ENCODE data around the gene RNF157. TPM values are rescaled to one million over a fixed set of nuclear protein-coding genes. Genes with fewer than 3 reads are reported as not detected.
"Not testable (repeated sequence)": the region's sequence is repeated elsewhere in the genome, so short reads cannot be mapped to it uniquely, and the experiment has no call there.

Gene RNF157
- total and polyA plus RNA-seq, 10 of the 15 experiments (the other 5 are each of a cell fraction or from before 2014, with no cell fraction given), result 1.4 to 15.9 (median 9.6) TPM

GRCh38 chr17:76232342-76232741, 8.0 kb downstream of the RNF157 start:
- 100% methylated on average over 2 of the region's 2 CpGs for WGBS (ENCODE audit: insufficient coverage, insufficient replicate concordance, low lambda C conversion rate, missing lambda C conversion rate)
- no peak overlapping the region for H2AFZ ChIP-seq (ENCODE audit: control insufficient read depth, low read depth, low read length)
- intact Hi-C loops (cut with micrococcal nuclease; ENCODE audit: unreplicated experiment) (loop anchor here (5.0 kb wide), 1 partner anchor 35 kb away; the partner anchor contains the start of gene UBALD2), in situ Hi-C loops (cut with MboI) (no loop called here)
- H3K27ac ChIP-seq (ENCODE audit: control insufficient read depth, insufficient read depth), result no peak overlapping the region
- H4K20me1 ChIP-seq (ENCODE audit: control insufficient read depth, insufficient read depth), result no peaks in the 10 kb centered on the region
- no peaks in the 10 kb centered on the region for H3K27me3 ChIP-seq (replicated peaks in 1 of 2; ENCODE audit: control insufficient read depth in 2 of 2, insufficient read depth in 2 of 2, low read length in 1 of 2)
- BruUV-seq (replicated peaks), result no TSS peak
- FAIRE-seq, result no peak
- ChIA-PET SMC1A (ENCODE audit: uncharacterized antibody, unreplicated experiment) (interaction anchor here (1.1 to 3.4 kb wide), 6 partner anchors 16 to 202 kb away, joined by 3 to 13 read pairs (median 6); no protein-coding TSS in a partner anchor), POLR2A (interaction anchor here (1.0 to 2.2 kb wide), 2 partner anchors 12 to 15 kb away, joined by 3 to 6 read pairs; no protein-coding TSS in a partner anchor), CTCF (no interaction called here), RAD21 (ENCODE audit: unreplicated experiment) (interaction anchor here (1.7 to 2.2 kb wide), 2 partner anchors 36 to 41 kb away, joined by 4 to 10 read pairs; no protein-coding TSS in a partner anchor)
- no peak for ATAC-seq
- H3K4me3 ChIP-seq, result no peak overlapping the region
- H3K9me3 ChIP-seq (replicated peaks; ENCODE audit: control insufficient read depth, insufficient read depth, low read length), result no peaks in the 10 kb centered on the region
- TF ChIP-seq SIX5 (IDR thresholded peaks at IDR 0.05; ENCODE audit: low read depth, low read length, severe bottlenecking) (no peak), ZSCAN29 (IDR thresholded peaks at IDR 0.05) (no peak), EZH2 (IDR thresholded peaks at IDR 0.05; ENCODE audit: borderline replicate concordance, control insufficient read depth, low read depth, low read length) (no peak), SKIL (IDR thresholded peaks at IDR 0.05; ENCODE audit: low read depth, poor library complexity, severe bottlenecking) (no peak), NBN (IDR thresholded peaks at IDR 0.05) (no peak), SIN3A (IDR thresholded peaks at IDR 0.05; ENCODE audit: low read depth, low read length) (no peak), PAX8 (IDR thresholded peaks at IDR 0.05) (no peak), MEF2B (IDR thresholded peaks at IDR 0.05; ENCODE audit: partially characterized antibody, poor library complexity, severe bottlenecking) (no peak)
- DNase-seq (ENCODE audit: low read depth, low spot score), result no peak
- no peak overlapping the region for H3K4me2 ChIP-seq (ENCODE audit: control insufficient read depth, insufficient read depth)
- peaks cover 9% of the 10 kb centered on the region for H3K4me1 ChIP-seq (ENCODE audit: control insufficient read depth, insufficient read depth, low read length)
- H3K79me2 ChIP-seq (ENCODE audit: control insufficient read depth, insufficient read depth, low read length), result no peaks in the 10 kb centered on the region
- no peaks in the 10 kb centered on the region for H3K36me3 ChIP-seq (ENCODE audit: control insufficient read depth in 2 of 2, insufficient read depth in 2 of 2, low read length in 1 of 2)
- no peak overlapping the region for H3K9ac ChIP-seq (ENCODE audit: control insufficient read depth, insufficient read depth, low read length)

GRCh38 chr17:76226749-76227148, 13.5 kb downstream of the RNF157 start:
- FAIRE-seq; in situ Hi-C loops (cut with MboI); H3K79me2 ChIP-seq (ENCODE audit: control insufficient read depth, insufficient read depth, low read length); SMC1A ChIA-PET (ENCODE audit: uncharacterized antibody, unreplicated experiment); intact Hi-C loops (cut with micrococcal nuclease; ENCODE audit: unreplicated experiment); H4K20me1 ChIP-seq (ENCODE audit: control insufficient read depth, insufficient read depth); H3K4me3 ChIP-seq; H3K36me3 ChIP-seq (ENCODE audit: control insufficient read depth in 2 of 2, insufficient read depth in 2 of 2, low read length in 1 of 2); DNase-seq (ENCODE audit: low read depth, low spot score); RAD21 ChIA-PET (ENCODE audit: unreplicated experiment); H3K4me2 ChIP-seq (ENCODE audit: control insufficient read depth, insufficient read depth); BruUV-seq (replicated peaks); H3K27ac ChIP-seq (ENCODE audit: control insufficient read depth, insufficient read depth); H2AFZ ChIP-seq (ENCODE audit: control insufficient read depth, low read depth, low read length); H3K27me3 ChIP-seq (replicated peaks in 1 of 2; ENCODE audit: control insufficient read depth in 2 of 2, insufficient read depth in 2 of 2, low read length in 1 of 2); POLR2A ChIA-PET; ATAC-seq; CTCF ChIA-PET; H3K4me1 ChIP-seq (ENCODE audit: control insufficient read depth, insufficient read depth, low read length); H3K9ac ChIP-seq (ENCODE audit: control insufficient read depth, insufficient read depth, low read length); H3K9me3 ChIP-seq (replicated peaks; ENCODE audit: control insufficient read depth, insufficient read depth, low read length): not testable (repeated sequence)
- 87% methylated on average over 19 of the region's 19 CpGs for WGBS (ENCODE audit: insufficient coverage, insufficient replicate concordance, low lambda C conversion rate, missing lambda C conversion rate)

GRCh38 chr17:76225373-76226086, 14.8 kb downstream of the RNF157 start:
- POLR2A ChIA-PET; H4K20me1 ChIP-seq (ENCODE audit: control insufficient read depth, insufficient read depth); in situ Hi-C loops (cut with MboI); H3K9ac ChIP-seq (ENCODE audit: control insufficient read depth, insufficient read depth, low read length); ATAC-seq; H2AFZ ChIP-seq (ENCODE audit: control insufficient read depth, low read depth, low read length); H3K4me3 ChIP-seq; intact Hi-C loops (cut with micrococcal nuclease; ENCODE audit: unreplicated experiment); H3K27me3 ChIP-seq (replicated peaks in 1 of 2; ENCODE audit: control insufficient read depth in 2 of 2, insufficient read depth in 2 of 2, low read length in 1 of 2); FAIRE-seq; H3K9me3 ChIP-seq (replicated peaks; ENCODE audit: control insufficient read depth, insufficient read depth, low read length); RAD21 ChIA-PET (ENCODE audit: unreplicated experiment); H3K36me3 ChIP-seq (ENCODE audit: control insufficient read depth in 2 of 2, insufficient read depth in 2 of 2, low read length in 1 of 2); H3K79me2 ChIP-seq (ENCODE audit: control insufficient read depth, insufficient read depth, low read length); H3K4me2 ChIP-seq (ENCODE audit: control insufficient read depth, insufficient read depth); BruUV-seq (replicated peaks); H3K27ac ChIP-seq (ENCODE audit: control insufficient read depth, insufficient read depth); CTCF ChIA-PET; H3K4me1 ChIP-seq (ENCODE audit: control insufficient read depth, insufficient read depth, low read length); DNase-seq (ENCODE audit: low read depth, low spot score): not testable (repeated sequence)
- SMC1A ChIA-PET (ENCODE audit: uncharacterized antibody, unreplicated experiment), result interaction anchor here (0.6 kb wide), 1 partner anchor 34 kb away, joined by 3 read pairs; no protein-coding TSS in a partner anchor
- 74% methylated on average over 7 of the region's 7 CpGs for WGBS (ENCODE audit: insufficient coverage, insufficient replicate concordance, low lambda C conversion rate, missing lambda C conversion rate)

Data from GM12878 (cell line).